HG02970 (cell line): Measurements from ENCODE around the gene KLHL6.
"Not testable (repeated sequence)": the region's sequence is repeated elsewhere in the genome, so short reads cannot be mapped to it uniquely, and the experiment has no call there.

Experiments
- ATAC-seq: cut with Tn5 transposase; IDR thresholded peaks from one replicate; pipeline ENCODE4 v1.9.1; 2021; ENCODE audit warnings: mild to moderate bottlenecking, moderate library complexity, moderate number of reproducible peaks; ENCODE audit not compliant: unreplicated experiment, low FRiP score

Gene KLHL6

GRCh38 chr3:183555541-183556081 lies at the start of gene KLHL6:
KLHL6 (minus strand) TSS chr3:183555706; CDS start chr3:183555653, 53 bp downstream.
- peak; percentile 73 for ATAC-seq

GRCh38 chr3:183597959-183598358 lies 42.5 kb upstream of the KLHL6 start:
- no peak for ATAC-seq

GRCh38 chr3:183594636-183595035 lies 39.1 kb upstream of the KLHL6 start:
- no peak for ATAC-seq

- no peak for ATAC-seq
Measured at GRCh38 chr3:183592821-183593220, 37.3 kb upstream of the KLHL6 start.

- ATAC-seq = peak; percentile 96
Measured at GRCh38 chr3:183591881-183592521, 36.5 kb upstream of the KLHL6 start.

GRCh38 chr3:183590442-183590841 lies 34.9 kb upstream of the KLHL6 start:
- ATAC-seq = no peak

- ATAC-seq = no peak
Measured at GRCh38 chr3:183587336-183587735, 31.8 kb upstream of the KLHL6 start.

- ATAC-seq = no peak
Measured at GRCh38 chr3:183586477-183586876, 31.0 kb upstream of the KLHL6 start.

GRCh38 chr3:183584914-183585280 lies 29.4 kb upstream of the KLHL6 start:
- no peak for ATAC-seq

- ATAC-seq = no peak
Measured at GRCh38 chr3:183584246-183584913, 28.9 kb upstream of the KLHL6 start.

- ATAC-seq = no peak
Measured at GRCh38 chr3:183583331-183584245, 28.1 kb upstream of the KLHL6 start.

GRCh38 chr3:183582161-183582560 lies 26.7 kb upstream of the KLHL6 start:
- no peak for ATAC-seq

GRCh38 chr3:183581496-183582155 lies 26.1 kb upstream of the KLHL6 start:
- ATAC-seq = no peak

- ATAC-seq = no peak
Measured at GRCh38 chr3:183579967-183580900, 24.7 kb upstream of the KLHL6 start.

- no peak for ATAC-seq
Measured at GRCh38 chr3:183578179-183578578, 22.7 kb upstream of the KLHL6 start.

- ATAC-seq = no peak
Measured at GRCh38 chr3:183577346-183577745, 21.8 kb upstream of the KLHL6 start.

GRCh38 chr3:183576487-183577107 lies 21.1 kb upstream of the KLHL6 start:
- no peak for ATAC-seq

GRCh38 chr3:183572935-183573334 lies 17.4 kb upstream of the KLHL6 start:
- ATAC-seq = no peak

- ATAC-seq = not testable (repeated sequence)
Measured at GRCh38 chr3:183570191-183570590, 14.7 kb upstream of the KLHL6 start.
